CD14-positive monocyte (primary cell): ENCODE data around the gene IGSF10. TPM values are rescaled to one million over a fixed set of nuclear protein-coding genes. Genes with fewer than 3 reads are reported as not detected.

ENCODE experiments used
- DNase-seq, 3 donors: peaks; one replicate each; pipeline ENCODE4 v3.0.0-alpha.2; 2011 to 2022
- H2AFZ ChIP-seq: 2 replicates; pipeline ENCODE4 v1.6.0; 2012; ENCODE audit warnings: mild to moderate bottlenecking, low read depth, low read length, inconsistent platforms; ENCODE audit not compliant: insufficient read depth, poor library complexity, severe bottlenecking
- H3K27ac ChIP-seq, 2 donors: 1 replicate in 1 of 2; 2 replicates in 1 of 2; pipeline ENCODE4 v1.5.1; 2012 to 2013; ENCODE audit warnings: low read length in 2 of 2, control low read depth in 1 of 2, inconsistent platforms in 1 of 2, low read depth in 1 of 2, mild to moderate bottlenecking in 1 of 2
- H3K27me3 ChIP-seq, 2 donors: one replicate each; pipeline versions ENCODE4 v1.6.0 to v1.6.1; 2011 to 2013; ENCODE audit warnings: low read length in 2 of 2; ENCODE audit not compliant: control insufficient read depth in 2 of 2, insufficient read depth in 2 of 2
- H3K36me3 ChIP-seq, 2 donors: replicated peaks in 1 of 2; 1 replicate in 1 of 2; 2 replicates in 1 of 2; pipeline versions ENCODE4 v1.5.1 to v1.6.1; 2012 to 2013; ENCODE audit warnings: low read length in 2 of 2, control low read depth in 1 of 2, inconsistent platforms in 1 of 2, mild to moderate bottlenecking in 1 of 2; ENCODE audit not compliant: insufficient read depth in 2 of 2, control insufficient read depth in 1 of 2
- H3K4me1 ChIP-seq, 2 donors: 1 replicate in 1 of 2; 2 replicates in 1 of 2; pipeline versions ENCODE4 v1.5.1 to v1.6.1; 2012 to 2013; ENCODE audit warnings: low read length in 2 of 2, control low read depth in 1 of 2, inconsistent platforms in 1 of 2, mild to moderate bottlenecking in 1 of 2, moderate library complexity in 1 of 2; ENCODE audit not compliant: insufficient read depth in 2 of 2, control insufficient read depth in 1 of 2
- H3K4me2 ChIP-seq: replicated peaks from 2 replicates; pipeline ENCODE3; 2012; ENCODE audit warnings: low read length, moderate library complexity, mild to moderate bottlenecking; ENCODE audit not compliant: poor library complexity, severe bottlenecking; ENCODE audit errors: extremely low read depth
- H3K4me3 ChIP-seq, 3 experiments: fragments of 200-600 bp in 1 of 3; sonication (generic) in 1 of 3; replicated peaks in 1 of 3; 1 replicate in 2 of 3; 2 replicates in 1 of 3; pipeline ENCODE4 v1.5.1; 2011 to 2013; ENCODE audit warnings: low read length in 3 of 3, mild to moderate bottlenecking in 3 of 3, control low read depth in 2 of 3, low read depth in 2 of 3, inconsistent platforms in 1 of 3, moderate library complexity in 1 of 3
- H3K79me2 ChIP-seq: 2 replicates; pipeline ENCODE4 v1.6.0; 2012; ENCODE audit warnings: mild to moderate bottlenecking, control low read depth, inconsistent platforms, low read length, moderate library complexity; ENCODE audit not compliant: insufficient read depth
- H3K9ac ChIP-seq: 2 replicates; pipeline ENCODE4 v1.6.0; 2017; ENCODE audit warnings: low read length, mild to moderate bottlenecking; ENCODE audit not compliant: insufficient read depth, poor library complexity, severe bottlenecking
- H3K9me3 ChIP-seq, 2 donors: replicated peaks in 1 of 2; 1 replicate in 1 of 2; 2 replicates in 1 of 2; pipeline versions ENCODE4 v1.5.1 to v1.6.1; 2012 to 2013; ENCODE audit warnings: low read length in 2 of 2, control low read depth in 1 of 2; ENCODE audit not compliant: control insufficient read depth in 1 of 2, insufficient read depth in 1 of 2
- H4K20me1 ChIP-seq: 2 replicates; pipeline ENCODE4 v1.6.0; 2012; ENCODE audit warnings: mild to moderate bottlenecking, low read length, control low read depth, moderate library complexity; ENCODE audit not compliant: insufficient read depth
- H3K27ac Mint-ChIP-seq, 7 donors: one replicate each; pipeline ENCODE4 v1.8.0; 2020; ENCODE audit warnings: mild to moderate bottlenecking in 7 of 7, mixed read lengths in 7 of 7, moderate library complexity in 6 of 7, inconsistent platforms in 2 of 7
- H3K27me3 Mint-ChIP-seq, 3 donors: one replicate each; pipeline ENCODE4 v1.8.0; 2021 to 2022; ENCODE audit warnings: low read depth in 3 of 3, mild to moderate bottlenecking in 3 of 3, mixed read lengths in 3 of 3, moderate library complexity in 3 of 3, inconsistent platforms in 1 of 3
- H3K36me3 Mint-ChIP-seq, 2 donors: one replicate each; pipeline ENCODE4 v1.8.0; 2020; ENCODE audit warnings: mixed read lengths in 2 of 2, inconsistent platforms in 1 of 2, mild to moderate bottlenecking in 1 of 2
- H3K4me1 Mint-ChIP-seq: one replicate; pipeline ENCODE4 v1.8.0; 2020; ENCODE audit warnings: mild to moderate bottlenecking, mixed read lengths
- H3K4me3 Mint-ChIP-seq, 2 donors: one replicate each; pipeline ENCODE4 v1.8.0; 2020; ENCODE audit warnings: mild to moderate bottlenecking in 2 of 2, mixed read lengths in 2 of 2, moderate library complexity in 1 of 2
- H3K9me3 Mint-ChIP-seq, 7 donors: one replicate each; pipeline ENCODE4 v1.8.0; 2020 to 2022; ENCODE audit warnings: mixed read lengths in 7 of 7, mild to moderate bottlenecking in 6 of 7, moderate library complexity in 6 of 7, inconsistent platforms in 2 of 7
- CTCF ChIP-seq: fragments of 200-600 bp; IDR thresholded peaks from one replicate; pipeline ENCODE4 v1.8.0; 2022; ENCODE audit warnings: antibody characterized with exemption, mild to moderate bottlenecking
- WGBS: methylation state at CpG from one replicate; pipeline ENCODE4 v1.1.5; 2013; ENCODE audit warnings: missing lambda C conversion rate; ENCODE audit not compliant: insufficient coverage; 5-methylcytosine and 5-hydroxymethylcytosine counted together
- intact Hi-C, 2 donors: fragments of 100-400 bp; cut with micrococcal nuclease; formaldehyde crosslinking; loops; one replicate each; pipeline versions ENCODE4 v1.15.0 to v1.15.1; 2023
- polyA plus RNA-seq, 3 donors: library from polyadenylated mRNA; depleted of rRNA in 1 of 3; unstranded in 2 of 3; stranded (reverse) in 1 of 3; fragments of 300-500 nt in 2 of 3; fragments of >200 nt in 1 of 3; fragmentation: Illumina TruSeq in 2 of 3; gene quantifications; 1 replicate in 2 of 3; 2 replicates in 1 of 3; pipeline ENCODE4 v1.2.3, GENCODE V29; 2012 to 2021

Gene IGSF10
- polyA plus RNA-seq, 3 donors: 0.05 to 0.29 TPM; not detected in 1

DNA sequence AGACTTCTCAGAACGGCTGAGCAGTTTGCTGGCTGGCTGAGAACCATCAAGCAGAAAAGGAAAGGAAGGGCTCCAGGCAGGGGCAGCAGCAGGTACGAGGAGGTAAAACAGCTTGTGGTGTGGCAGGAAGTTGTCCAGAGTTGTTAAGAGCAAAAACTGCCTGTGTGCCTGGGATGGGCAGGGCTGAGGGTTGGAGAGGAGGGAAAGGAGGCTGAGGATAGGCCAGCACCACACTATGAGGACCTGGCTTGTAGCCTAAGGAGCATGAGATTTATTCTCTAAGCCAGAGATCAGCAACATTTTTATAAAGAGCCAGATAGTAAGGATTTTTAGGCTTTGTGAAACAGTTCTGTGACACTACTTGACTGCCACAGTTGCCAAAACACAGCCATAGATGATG is 8.0 kb downstream of the IGSF10 start:
- H3K27me3 ChIP-seq: no peaks in the 10 kb centered on the region
- H3K4me2 ChIP-seq: no peak overlapping the region
- Mint-ChIP-seq H3K4me1 (no peaks in the 10 kb centered on the region), H3K9me3 (peaks cover 0 to 5% (median 0%) of the 10 kb centered on the region in 7 donors), H3K4me3 (no peak overlapping the region), H3K27me3 (peaks cover 2 to 4% (median 3%) of the 10 kb centered on the region in 3 donors), H3K27ac (no peak overlapping the region), H3K36me3 (no peaks in the 10 kb centered on the region)
- no peak overlapping the region for H3K9ac ChIP-seq
- no peak for TF ChIP-seq CTCF
- H3K79me2 ChIP-seq: no peaks in the 10 kb centered on the region
- no peaks in the 10 kb centered on the region for H3K36me3 ChIP-seq
- no peak overlapping the region for H3K27ac ChIP-seq
- peak overlapping the region; percentile 19 for H2AFZ ChIP-seq
- 74% methylated on average over 2 of the region's 2 CpGs for WGBS
- intact Hi-C loops: no loop called here
- DNase-seq: no peak
- no peak overlapping the region for H3K4me3 ChIP-seq
- H3K4me1 ChIP-seq: no peaks in the 10 kb centered on the region
- no peaks in the 10 kb centered on the region for H3K9me3 ChIP-seq
- no peaks in the 10 kb centered on the region for H4K20me1 ChIP-seq

DNA sequence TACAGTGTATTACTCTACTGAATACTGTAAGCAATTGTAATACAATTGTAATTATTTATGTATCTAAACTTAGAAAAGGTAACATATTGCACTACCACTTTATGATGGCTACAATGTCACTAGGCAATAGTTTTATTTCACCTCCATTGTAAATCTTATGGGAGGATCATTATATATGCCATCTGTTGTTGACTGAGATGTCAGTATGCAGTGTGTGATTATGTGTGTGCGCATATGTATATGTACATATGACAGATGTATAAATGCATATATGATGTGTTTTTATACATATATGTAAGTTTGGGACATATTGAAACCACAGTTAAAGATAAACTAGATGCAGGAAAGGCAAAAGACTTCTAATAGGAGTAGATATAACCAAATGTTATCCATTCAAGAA is 8.5 kb downstream of the IGSF10 start:
- H3K79me2 ChIP-seq: no peaks in the 10 kb centered on the region
- no peaks in the 10 kb centered on the region for H3K4me1 ChIP-seq
- Mint-ChIP-seq H3K4me1 (no peaks in the 10 kb centered on the region), H3K4me3 (no peak overlapping the region), H3K27ac (no peak overlapping the region), H3K27me3 (peaks cover 2 to 4% (median 3%) of the 10 kb centered on the region in 3 donors), H3K9me3 (peaks cover 0 to 7% (median 0%) of the 10 kb centered on the region in 7 donors), H3K36me3 (no peaks in the 10 kb centered on the region)
- TF ChIP-seq CTCF: no peak
- no peak for DNase-seq
- no peak overlapping the region for H2AFZ ChIP-seq
- no peaks in the 10 kb centered on the region for H4K20me1 ChIP-seq
- no peak overlapping the region for H3K4me3 ChIP-seq
- no CpG with 5 or more reads among the region's 1 CpG for WGBS
- no peaks in the 10 kb centered on the region for H3K9me3 ChIP-seq
- H3K36me3 ChIP-seq: no peaks in the 10 kb centered on the region
- no peak overlapping the region for H3K4me2 ChIP-seq
- no peak overlapping the region for H3K9ac ChIP-seq
- intact Hi-C loops: no loop called here
- H3K27ac ChIP-seq: no peak overlapping the region
- no peaks in the 10 kb centered on the region for H3K27me3 ChIP-seq
